Posterior vena cava (tissue), 2 donors: ENCODE data around the gene AMOTL1. TPM values are rescaled to one million over a fixed set of nuclear protein-coding genes. Genes with fewer than 3 reads are reported as not detected.
"Not testable (repeated sequence)": the region's sequence is repeated elsewhere in the genome, so short reads cannot be mapped to it uniquely, and the experiment has no call there.

ENCODE experiments used
- DNase-seq: peaks from one replicate; pipeline ENCODE4 v3.0.0-alpha.2; 2020; ENCODE audit warnings: low spot score
- intact Hi-C, 2 donors: fragments of 100-400 bp; cut with DNase I; formaldehyde crosslinking; loops; one replicate each; pipeline versions ENCODE4 v1.14.1 to v1.14.2; 2022 to 2023
- total RNA-seq, 2 donors: library from RNA; stranded (reverse); fragmentation: NEBNext Ultra II Directional; extraction: Animal tissue kit (Norgen Biotek cat#: 25700); gene quantifications; one replicate each; pipeline ENCODE4 v1.2.1, GENCODE V29; 2021
- donor health status: DM: yes; HTN: yes; CAD: no.
- donor health status: DM: yes; HTN: yes; CAD: no.

The AMOTL1 gene
- total RNA-seq, 2 donors from 2014 or later = 47.7 to 78.9 TPM

GRCh38 chr11:94804874-94805273 is 36.7 kb downstream of the AMOTL1 start:
- intact Hi-C loops = no loop called here

GRCh38 chr11:94806014-94806413 is 37.9 kb downstream of the AMOTL1 start:
- no peak for DNase-seq
- intact Hi-C loops = no loop called here

More at GRCh38 chr11:94804874-94805273, 36.7 kb downstream of the AMOTL1 start:
- DNase-seq = no peak

GRCh38 chr11:94806419-94806818 is 38.3 kb downstream of the AMOTL1 start:
- DNase-seq = no peak
- intact Hi-C loops = no loop called here

- intact Hi-C loops = no loop called here
- DNase-seq = no peak
Measured at GRCh38 chr11:94809251-94809650, 41.1 kb downstream of the AMOTL1 start.

- intact Hi-C loops, DNase-seq: not testable (repeated sequence)
Measured at GRCh38 chr11:94812724-94813720, 44.9 kb downstream of the AMOTL1 start.

- DNase-seq = no peak
- intact Hi-C loops = no loop called here
Measured at GRCh38 chr11:94814272-94814976, 46.3 kb downstream of the AMOTL1 start.

- no peak for DNase-seq
- intact Hi-C loops = no loop called here
Measured at GRCh38 chr11:94815705-94816344, 47.7 kb downstream of the AMOTL1 start.

GRCh38 chr11:94820480-94820879 is 52.3 kb downstream of the AMOTL1 start:
- intact Hi-C loops = no loop called here
- no peak for DNase-seq

- intact Hi-C loops = no loop called here
- DNase-seq = no peak
Measured at GRCh38 chr11:94821439-94821838, 53.3 kb downstream of the AMOTL1 start.

GRCh38 chr11:94822080-94822479 is 53.9 kb downstream of the AMOTL1 start:
- DNase-seq = no peak
- intact Hi-C loops = no loop called here

GRCh38 chr11:94823102-94823732 is 55.1 kb downstream of the AMOTL1 start:
- no peak for DNase-seq
- intact Hi-C loops = no loop called here

GRCh38 chr11:94825031-94825430 is 56.9 kb downstream of the AMOTL1 start:
- intact Hi-C loops = no loop called here
- DNase-seq = no peak

GRCh38 chr11:94825481-94825880 is 57.3 kb downstream of the AMOTL1 start:
- DNase-seq = no peak
- intact Hi-C loops = no loop called here

- intact Hi-C loops = no loop called here
- no peak for DNase-seq
Measured at GRCh38 chr11:94826415-94826814, 58.3 kb downstream of the AMOTL1 start.

GRCh38 chr11:94828088-94828487 is 59.9 kb downstream of the AMOTL1 start:
- no peak for DNase-seq
- intact Hi-C loops = no loop called here

GRCh38 chr11:94830722-94831510 is 62.8 kb downstream of the AMOTL1 start:
- no peak for DNase-seq

GRCh38 chr11:94831529-94831928 is 63.4 kb downstream of the AMOTL1 start:
- no peak for DNase-seq
- intact Hi-C loops = no loop called here

More at GRCh38 chr11:94830722-94831510, 62.8 kb downstream of the AMOTL1 start:
- intact Hi-C loops = no loop called here

- intact Hi-C loops = no loop called here
- no peak for DNase-seq
Measured at GRCh38 chr11:94832604-94833235, 64.6 kb downstream of the AMOTL1 start.
